Osteoblast (primary cell): ENCODE data around the gene LRMDA. TPM values are rescaled to one million over a fixed set of nuclear protein-coding genes. Genes with fewer than 3 reads are reported as not detected.

Experiments
- DNase-seq: peaks from one replicate; pipeline ENCODE4 v3.0.0; 2011; ENCODE audit warnings: low spot score, mixed read lengths; ENCODE audit not compliant: insufficient read length; ENCODE audit errors: missing footprints
- H2AFZ ChIP-seq: 2 replicates; pipeline ENCODE4 v1.6.0; 2011; ENCODE audit warnings: mild to moderate bottlenecking, low read length
- H3K27ac ChIP-seq: 2 replicates; pipeline ENCODE4 v1.5.1; 2011; ENCODE audit warnings: mild to moderate bottlenecking, low read depth, low read length, moderate library complexity
- H3K27me3 ChIP-seq: 2 replicates; pipeline ENCODE4 v1.6.0; 2012; ENCODE audit warnings: mild to moderate bottlenecking, control low read depth, inconsistent platforms, low read length, moderate library complexity; ENCODE audit not compliant: insufficient read depth
- H3K36me3 ChIP-seq: 2 replicates; pipeline ENCODE4 v1.5.1; 2011; ENCODE audit warnings: mild to moderate bottlenecking, low read length, control low read depth, moderate library complexity; ENCODE audit not compliant: insufficient read depth
- H3K4me1 ChIP-seq: 2 replicates; pipeline ENCODE4 v1.5.1; 2011; ENCODE audit warnings: mild to moderate bottlenecking, low read length, control low read depth, moderate library complexity; ENCODE audit not compliant: insufficient read depth
- H3K4me2 ChIP-seq: 2 replicates; pipeline ENCODE4 v1.6.0; 2011; ENCODE audit warnings: mild to moderate bottlenecking, low read length; ENCODE audit not compliant: insufficient read depth
- H3K4me3 ChIP-seq: fragments of 200-600 bp; sonication (generic); 3 replicates; pipeline ENCODE4 v1.5.1; 2012; ENCODE audit warnings: mild to moderate bottlenecking, low read length, inconsistent platforms; ENCODE audit not compliant: insufficient read depth
- H3K79me2 ChIP-seq: 2 replicates; pipeline ENCODE4 v1.6.0; 2012; ENCODE audit warnings: mild to moderate bottlenecking, low read length, control low read depth, inconsistent platforms; ENCODE audit not compliant: insufficient read depth
- H3K9me3 ChIP-seq: 2 replicates; pipeline ENCODE4 v1.5.1; 2011; ENCODE audit warnings: low read depth, low read length, control low read depth
- H4K20me1 ChIP-seq: 2 replicates; pipeline ENCODE4 v1.6.0; 2012; ENCODE audit warnings: mild to moderate bottlenecking, low read length, control low read depth; ENCODE audit not compliant: insufficient read depth
- total RNA-seq: library from RNA; depleted of rRNA; stranded (reverse); fragments of >200 nt; gene quantifications from 2 replicates; pipeline ENCODE4 v1.2.3, GENCODE V29; 2012
- TF ChIP-seq, protein P1 (sequence below): IDR thresholded peaks from 2 replicates; pipeline ENCODE4 v1.5.1; 2011; ENCODE audit warnings: mild to moderate bottlenecking, low read depth, low read length, moderate library complexity; ENCODE audit errors: extremely low read depth

LRMDA gene
- total RNA-seq, 1 donor = 18.5 TPM

DNA sequence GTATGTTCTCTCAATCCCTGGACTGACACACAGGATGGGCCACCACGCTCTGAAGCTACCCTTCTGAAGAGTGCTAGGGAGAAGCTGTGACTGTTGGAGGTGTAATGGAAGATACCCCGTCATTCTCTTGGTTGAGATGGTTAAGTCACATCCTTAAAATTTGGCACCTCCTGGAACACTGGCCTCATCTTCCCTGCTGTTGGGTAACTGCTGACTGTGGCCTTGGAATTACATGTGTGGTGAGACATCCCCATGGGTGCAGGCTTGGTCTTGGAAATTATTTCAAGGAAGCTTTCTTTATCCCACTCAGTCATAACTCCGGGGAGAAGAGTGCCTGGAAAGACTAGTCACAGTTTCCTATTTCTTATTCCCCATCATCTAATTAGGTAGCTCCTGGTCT, 62.0 kb downstream of the LRMDA start:
- H3K4me2 ChIP-seq = no peak overlapping the region
- no peak overlapping the region for H3K4me3 ChIP-seq
- no peaks in the 10 kb centered on the region for H3K9me3 ChIP-seq
- H3K27me3 ChIP-seq = no peaks in the 10 kb centered on the region
- H4K20me1 ChIP-seq = no peaks in the 10 kb centered on the region
- H3K36me3 ChIP-seq = no peaks in the 10 kb centered on the region
- no peaks in the 10 kb centered on the region for H3K79me2 ChIP-seq
- peaks cover 2% of the 10 kb centered on the region for H3K4me1 ChIP-seq
- DNase-seq = peak; percentile 35
- no peak overlapping the region for H3K27ac ChIP-seq
- no peak overlapping the region for H2AFZ ChIP-seq
- TF ChIP-seq, protein P1, sequence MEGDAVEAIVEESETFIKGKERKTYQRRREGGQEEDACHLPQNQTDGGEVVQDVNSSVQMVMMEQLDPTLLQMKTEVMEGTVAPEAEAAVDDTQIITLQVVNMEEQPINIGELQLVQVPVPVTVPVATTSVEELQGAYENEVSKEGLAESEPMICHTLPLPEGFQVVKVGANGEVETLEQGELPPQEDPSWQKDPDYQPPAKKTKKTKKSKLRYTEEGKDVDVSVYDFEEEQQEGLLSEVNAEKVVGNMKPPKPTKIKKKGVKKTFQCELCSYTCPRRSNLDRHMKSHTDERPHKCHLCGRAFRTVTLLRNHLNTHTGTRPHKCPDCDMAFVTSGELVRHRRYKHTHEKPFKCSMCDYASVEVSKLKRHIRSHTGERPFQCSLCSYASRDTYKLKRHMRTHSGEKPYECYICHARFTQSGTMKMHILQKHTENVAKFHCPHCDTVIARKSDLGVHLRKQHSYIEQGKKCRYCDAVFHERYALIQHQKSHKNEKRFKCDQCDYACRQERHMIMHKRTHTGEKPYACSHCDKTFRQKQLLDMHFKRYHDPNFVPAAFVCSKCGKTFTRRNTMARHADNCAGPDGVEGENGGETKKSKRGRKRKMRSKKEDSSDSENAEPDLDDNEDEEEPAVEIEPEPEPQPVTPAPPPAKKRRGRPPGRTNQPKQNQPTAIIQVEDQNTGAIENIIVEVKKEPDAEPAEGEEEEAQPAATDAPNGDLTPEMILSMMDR = no peak

DNA sequence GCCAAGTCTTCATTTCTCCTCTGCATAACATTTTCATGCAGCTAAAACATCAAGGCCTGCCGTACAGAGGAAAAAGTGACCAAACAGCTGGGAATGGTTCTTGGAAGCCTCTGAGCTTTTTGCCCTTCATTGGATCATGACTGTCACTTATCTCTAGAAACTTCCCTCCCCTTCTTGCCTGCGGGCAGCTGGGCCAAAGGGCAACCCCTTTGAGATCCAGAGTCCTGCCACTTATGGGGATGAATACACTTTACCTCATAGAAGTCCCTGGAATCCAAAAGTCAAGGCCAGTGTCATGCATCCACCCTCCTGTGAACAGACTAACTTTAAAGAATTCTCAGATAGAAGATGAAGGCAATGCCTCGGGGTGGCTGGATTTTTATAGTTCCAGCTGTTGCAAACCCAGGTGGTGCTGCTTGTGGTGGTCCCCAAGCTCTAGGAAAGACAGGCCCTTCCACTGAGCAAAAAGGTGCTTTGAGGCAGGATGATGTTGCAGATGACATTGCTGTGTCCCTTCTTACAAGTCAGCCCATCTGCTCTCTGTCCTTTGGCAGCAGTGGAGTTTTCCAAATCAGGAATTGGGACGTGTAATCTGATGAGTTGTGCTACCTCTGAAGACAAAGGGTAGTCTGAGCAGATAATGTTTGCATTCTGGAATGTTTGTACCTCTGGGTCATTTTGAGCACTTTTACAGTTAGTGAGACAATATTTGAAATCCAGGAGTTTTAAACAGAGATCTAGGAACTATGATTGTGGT, 64.2 kb downstream of the LRMDA start:
- peaks cover 6% of the 10 kb centered on the region for H3K4me1 ChIP-seq
- H3K4me2 ChIP-seq = no peak overlapping the region
- H3K27ac ChIP-seq = no peak overlapping the region
- no peaks in the 10 kb centered on the region for H3K79me2 ChIP-seq
- no peak overlapping the region for H2AFZ ChIP-seq
- no peak overlapping the region for H3K4me3 ChIP-seq
- no peaks in the 10 kb centered on the region for H4K20me1 ChIP-seq
- no peaks in the 10 kb centered on the region for H3K27me3 ChIP-seq
- H3K36me3 ChIP-seq = no peaks in the 10 kb centered on the region
- DNase-seq = no peak
- TF ChIP-seq, protein P1 = no peak
- H3K9me3 ChIP-seq = no peaks in the 10 kb centered on the region

DNA sequence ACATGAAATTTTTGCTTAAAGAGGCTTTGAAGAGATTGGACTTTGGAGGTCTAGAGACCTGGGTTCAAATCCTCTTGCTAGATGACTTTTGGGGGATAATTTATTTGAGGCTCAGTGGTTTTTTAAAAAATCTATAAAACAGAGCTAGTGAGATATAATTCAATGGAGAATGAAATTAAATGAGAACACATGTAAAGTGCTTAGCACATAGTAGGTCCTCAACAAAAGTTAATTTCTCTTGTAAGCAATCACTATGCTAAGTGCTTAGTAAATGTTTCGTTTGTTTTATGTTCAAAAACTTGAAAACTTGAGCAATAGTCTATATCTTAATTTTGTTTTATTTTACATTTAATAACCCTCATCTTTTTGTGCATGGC, 64.8 kb downstream of the LRMDA start:
- Histone ChIP-seq H3K27me3 (no peaks in the 10 kb centered on the region), H3K36me3 (no peaks in the 10 kb centered on the region), H3K79me2 (no peaks in the 10 kb centered on the region), H2AFZ (no peak overlapping the region), H4K20me1 (no peaks in the 10 kb centered on the region), H3K27ac (no peak overlapping the region), H3K4me1 (peaks cover 6% of the 10 kb centered on the region), H3K9me3 (no peaks in the 10 kb centered on the region), H3K4me3 (no peak overlapping the region), H3K4me2 (no peak overlapping the region)
- no peak for DNase-seq
- TF ChIP-seq, protein P1 = no peak

DNA sequence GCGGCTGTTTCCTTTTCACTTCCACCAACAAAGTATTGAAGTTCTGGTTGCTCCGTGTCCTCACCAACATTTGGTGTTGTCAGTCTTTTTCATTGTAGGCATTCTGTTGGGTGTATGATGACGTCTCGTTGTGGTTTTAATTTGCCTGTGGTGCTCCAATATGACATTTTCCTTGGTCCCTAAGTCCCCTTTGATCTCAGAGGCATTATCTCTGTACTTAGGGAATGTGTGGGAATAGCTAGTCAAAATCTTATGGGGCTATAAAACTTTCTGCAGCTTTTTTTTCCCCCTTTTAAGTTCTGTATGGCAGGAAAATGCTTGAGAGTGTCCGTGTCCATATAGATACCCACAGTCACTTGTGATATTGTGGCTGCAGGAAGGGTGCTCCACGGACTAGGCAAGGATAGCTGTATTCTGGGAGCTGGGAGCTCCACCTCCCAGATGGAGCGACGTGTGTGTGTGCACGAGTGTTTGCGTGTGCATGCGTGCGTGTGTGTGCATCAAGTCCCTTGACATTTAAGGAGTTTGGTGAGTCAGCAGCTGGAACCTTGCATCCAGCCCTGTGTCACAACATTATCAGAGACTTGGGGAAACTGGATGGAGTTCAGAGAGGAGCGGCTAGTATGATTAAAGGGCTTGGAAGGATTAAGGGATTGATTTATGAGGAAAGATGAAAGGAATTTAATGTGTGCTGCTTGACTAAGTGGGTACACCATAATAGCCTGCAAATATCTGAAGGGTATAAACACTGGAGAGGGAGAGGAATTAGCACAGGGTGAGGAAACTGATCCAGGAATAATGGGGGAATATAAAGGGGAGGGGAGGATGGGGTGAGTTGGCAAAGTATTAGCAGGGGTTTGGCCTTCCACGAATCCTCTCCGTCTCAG, 66.8 kb downstream of the LRMDA start:
- no peaks in the 10 kb centered on the region for H3K36me3 ChIP-seq
- no peaks in the 10 kb centered on the region for H3K9me3 ChIP-seq
- no peaks in the 10 kb centered on the region for H3K27me3 ChIP-seq
- TF ChIP-seq, protein P1 = no peak
- H2AFZ ChIP-seq = no peak overlapping the region
- H3K4me3 ChIP-seq = no peak overlapping the region
- H3K4me2 ChIP-seq = no peak overlapping the region
- no peaks in the 10 kb centered on the region for H3K79me2 ChIP-seq
- no peaks in the 10 kb centered on the region for H4K20me1 ChIP-seq
- no peak for DNase-seq
- peaks cover 6% of the 10 kb centered on the region for H3K4me1 ChIP-seq
- no peak overlapping the region for H3K27ac ChIP-seq
